HFF-Myc (cell line): ENCODE measurements around the gene ESYT3.

Source experiments
- DNase-seq: peaks from one replicate; pipeline ENCODE4 v3.0.0-alpha.2; 2011; ENCODE audit warnings: low read depth; ENCODE audit errors: extremely low read depth
- H3K4me3 ChIP-seq: replicated peaks from 2 replicates; pipeline ENCODE4 v1.5.1; 2011; ENCODE audit warnings: low read depth, mild to moderate bottlenecking, control low read depth, low read length
- CTCF ChIP-seq: IDR thresholded peaks from 2 replicates; pipeline ENCODE4 v1.5.1; 2012; ENCODE audit warnings: mild to moderate bottlenecking, low read depth, low read length, control low read depth; ENCODE audit errors: missing control alignments

Gene ESYT3

DNA sequence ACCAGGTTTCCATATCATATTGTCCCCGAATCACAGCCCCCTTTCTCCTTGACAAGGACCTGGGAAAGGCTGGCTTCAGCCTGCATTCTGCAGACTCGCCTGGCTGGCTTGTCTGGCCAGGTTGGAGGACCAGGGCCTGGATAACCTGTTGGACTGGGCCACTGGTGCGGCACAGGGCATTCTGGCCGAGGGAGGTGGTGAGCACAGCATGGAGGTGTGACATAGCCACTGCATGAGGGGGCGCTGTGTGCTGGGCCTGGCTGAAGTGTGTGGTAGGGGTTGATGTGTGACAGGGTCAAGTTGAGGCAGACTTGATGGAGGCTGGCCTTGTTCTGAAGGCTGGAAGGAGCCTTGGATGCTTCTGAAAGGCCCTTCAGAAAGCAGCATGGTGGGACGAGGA is 2.9 kb downstream of the ESYT3 start:
- DNase-seq, result no peak
- no peak for TF ChIP-seq CTCF
- no peak overlapping the region for H3K4me3 ChIP-seq

- TF ChIP-seq CTCF, result no peak
- no peak for DNase-seq
These were observed 4.5 kb downstream of the ESYT3 start for GRCh38 chr3:138438896-138439295.

DNA sequence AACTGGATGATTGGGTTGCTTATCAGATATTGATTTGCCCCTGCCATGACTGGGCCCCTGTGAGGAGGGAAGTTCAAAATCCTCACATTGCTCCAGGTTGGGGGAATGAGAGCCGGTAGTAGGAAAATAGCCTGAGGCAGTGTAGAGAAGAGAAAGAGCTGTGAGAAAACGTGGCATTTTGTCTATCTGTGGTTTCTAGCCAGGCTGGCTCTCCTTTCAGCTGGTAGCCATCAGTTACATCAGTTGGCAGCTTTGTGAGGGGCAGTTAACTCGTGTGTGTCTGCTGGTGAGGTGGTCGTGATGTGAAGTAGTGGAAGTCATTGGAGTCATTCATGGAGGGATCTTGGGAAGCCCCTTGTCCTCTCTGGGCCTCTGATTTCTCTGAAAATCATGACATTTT is 5.2 kb downstream of the ESYT3 start:
- no peak for DNase-seq
- H3K4me3 ChIP-seq, result no peak overlapping the region
- no peak for TF ChIP-seq CTCF

More at GRCh38 chr3:138438896-138439295, 4.5 kb downstream of the ESYT3 start:
- H3K4me3 ChIP-seq, result no peak overlapping the region

- no peak overlapping the region for H3K4me3 ChIP-seq
- TF ChIP-seq CTCF, result no peak
- no peak for DNase-seq
These were observed 5.7 kb downstream of the ESYT3 start for GRCh38 chr3:138440121-138440521.

DNA sequence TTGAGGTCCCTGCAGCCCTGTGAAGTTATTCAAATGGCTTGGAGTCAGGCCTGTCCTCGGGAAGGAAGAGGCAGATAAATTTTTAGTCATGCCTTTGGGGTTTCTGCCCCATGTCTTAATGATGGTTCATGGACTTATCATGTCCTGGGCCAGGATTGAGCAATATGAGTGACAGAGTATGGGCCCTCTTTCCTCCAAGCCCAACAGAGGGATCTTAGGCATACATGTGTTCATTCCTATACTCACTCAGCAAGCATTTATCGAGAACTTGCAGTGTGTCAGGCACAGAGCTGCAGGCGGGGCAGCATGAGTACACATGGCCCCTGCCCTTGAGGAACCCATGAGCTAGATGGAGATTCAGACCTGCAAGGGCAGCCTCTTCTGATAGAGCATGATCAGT is 6.2 kb downstream of the ESYT3 start:
- DNase-seq, result no peak

GRCh38 chr3:138441256-138441655 is 6.8 kb downstream of the ESYT3 start:
- H3K4me3 ChIP-seq, result no peak overlapping the region
- no peak for DNase-seq
- TF ChIP-seq CTCF, result no peak

More for the DNA sequence above, 6.2 kb downstream of the ESYT3 start:
- no peak for TF ChIP-seq CTCF
- H3K4me3 ChIP-seq, result no peak overlapping the region

- no peak for TF ChIP-seq CTCF
- no peak for DNase-seq
- H3K4me3 ChIP-seq, result no peak overlapping the region
These were observed 7.3 kb downstream of the ESYT3 start for GRCh38 chr3:138441742-138442141.
